ENCODE data around the gene HNRNPA2B1. TPM values are rescaled to one million over a fixed set of nuclear protein-coding genes. Genes with fewer than 3 reads are reported as not detected.

Gene HNRNPA2B1
- total RNA-seq (2022; extraction: Qiagen RNA extraction; ENCODE audit: low read depth) = 1,161 to 1,443 TPM (median 1,264 TPM) in 5 replicates

DNA sequence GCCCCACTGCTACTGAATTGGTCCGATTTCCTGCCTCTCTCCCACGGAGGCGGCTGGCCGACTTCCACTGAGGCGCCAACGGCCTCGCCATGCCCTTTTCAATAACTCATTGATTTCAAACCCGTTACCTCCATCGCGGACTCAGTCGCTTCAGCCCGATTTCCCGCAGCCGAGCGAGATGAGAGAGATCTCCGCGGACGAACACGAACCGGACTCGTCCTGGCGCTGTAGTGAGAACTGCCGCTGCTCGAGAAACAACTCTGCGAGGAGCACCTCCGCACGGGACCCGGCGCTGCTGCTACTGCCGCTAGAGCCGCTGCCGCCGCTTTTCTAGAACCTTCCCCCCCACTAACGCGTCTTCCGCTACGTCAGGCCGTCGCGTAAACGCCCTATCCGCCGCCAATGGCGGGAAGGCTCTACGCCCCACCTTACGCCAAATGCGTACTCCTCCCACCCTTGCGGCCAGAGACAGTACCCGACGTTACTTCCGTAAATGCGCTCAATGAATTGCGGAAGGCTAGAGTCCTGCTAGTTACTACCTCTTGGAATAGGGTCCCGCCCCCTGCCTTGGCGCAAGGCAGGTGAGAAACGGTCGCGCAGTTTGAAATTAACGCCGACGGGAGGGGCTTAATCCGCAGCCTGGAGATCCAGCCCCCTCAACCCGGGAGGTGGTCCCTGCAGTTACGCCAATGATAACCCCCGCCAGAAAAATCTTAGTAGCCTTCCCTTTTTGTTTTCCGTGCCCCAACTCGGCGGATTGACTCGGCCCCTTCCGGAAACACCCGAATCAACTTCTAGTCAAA is at the start of gene HNRNPA2B1:
HNRNPA2B1 (minus strand) TSS at position 303 of the 803 bp plus-strand sequence; CDS start at position 134, 169 bp downstream.

GRCh38 chr7:26201247-26202018 is 887 bp upstream of the HNRNPA2B1 start, which contains the start of gene CBX3:
Gene CBX3, plus strand, starts transcription at chr7:26201745. Its CDS starts 1,254 bp downstream, at chr7:26202999.

GRCh38 chr7:26151953-26152781 is 48.4 kb downstream of the HNRNPA2B1 start, which contains the start of gene NFE2L3:
Gene NFE2L3, plus strand, starts transcription at chr7:26152198. Its CDS starts 301 bp downstream, at chr7:26152499.

Other genes starting within 250 kb of the HNRNPA2B1 start
- gene NFE2L3, start 48.5 kb downstream of the HNRNPA2B1 start, total RNA-seq (2022; extraction: Qiagen RNA extraction; ENCODE audit: low read depth) = 9.4 to 10.9 TPM (median 10.0 TPM) in 5 replicates
- 234 to 267 TPM (median 257 TPM) in 5 replicates for gene CBX3, start 999 bp upstream of the HNRNPA2B1 start, total RNA-seq (2022; extraction: Qiagen RNA extraction; ENCODE audit: low read depth)
- 2.8 to 5.4 TPM (median 4.2 TPM) in 5 replicates for gene SNX10, start 91.1 kb upstream of the HNRNPA2B1 start, total RNA-seq (2022; extraction: Qiagen RNA extraction; ENCODE audit: low read depth)